GM18861 (cell line): ENCODE results near the gene NUSAP1.
"Not testable (repeated sequence)": the region's sequence is repeated elsewhere in the genome, so short reads cannot be mapped to it uniquely, and the experiment has no call there.

ENCODE experiments used
- ATAC-seq: cut with Tn5 transposase; IDR thresholded peaks from one replicate; pipeline ENCODE4 v1.9.1; 2021; ENCODE audit not compliant: unreplicated experiment

NUSAP1 gene

DNA sequence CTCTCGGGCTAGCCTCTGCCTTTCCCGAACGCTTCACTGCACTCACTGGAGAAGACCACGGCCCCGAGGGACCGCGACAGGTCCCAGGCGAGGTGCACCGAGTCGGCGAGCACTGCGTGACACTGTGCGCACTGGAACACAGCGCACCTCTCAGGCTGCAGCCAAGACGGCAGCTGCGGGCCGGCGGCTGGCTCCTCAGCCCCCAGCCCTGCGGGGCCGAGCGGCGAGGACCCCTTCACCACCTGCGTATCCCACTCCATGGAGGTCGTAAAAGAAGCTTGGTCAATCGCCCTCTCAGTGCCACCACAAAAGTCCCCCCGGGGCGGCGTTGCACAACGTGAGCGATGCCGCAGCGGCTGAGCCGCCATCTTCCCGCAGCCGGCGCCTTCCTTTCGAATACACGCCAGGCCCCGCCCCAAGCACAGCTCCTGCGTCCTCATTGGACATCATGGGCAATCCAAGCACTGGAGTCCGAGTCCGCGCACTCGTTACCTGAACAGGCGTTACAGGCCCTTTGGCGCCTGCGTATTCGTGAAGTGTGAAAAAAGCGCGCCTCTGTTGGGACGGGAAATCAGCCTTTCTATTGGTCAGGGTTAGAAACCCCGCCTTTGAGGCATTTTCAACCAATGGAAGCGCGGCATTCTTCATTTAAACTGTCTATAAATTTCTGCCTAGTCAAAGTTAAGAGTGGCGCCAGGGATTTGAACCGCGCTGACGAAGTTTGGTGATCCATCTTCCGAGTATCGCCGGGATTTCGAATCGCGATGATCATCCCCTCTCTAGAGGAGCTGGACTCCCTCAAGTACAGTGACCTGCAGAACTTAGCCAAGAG is at the start of gene NUSAP1, which contains the start of gene OIP5:
Gene NUSAP1 (plus strand): TSS at position 688 of the 832 bp plus-strand sequence. CDS start 77 bp downstream, at position 765.
Gene OIP5 (minus strand): TSS at position 398 of the 832 bp plus-strand sequence. CDS start 30 bp downstream, at position 368.
- ATAC-seq, result peak; percentile 76

DNA sequence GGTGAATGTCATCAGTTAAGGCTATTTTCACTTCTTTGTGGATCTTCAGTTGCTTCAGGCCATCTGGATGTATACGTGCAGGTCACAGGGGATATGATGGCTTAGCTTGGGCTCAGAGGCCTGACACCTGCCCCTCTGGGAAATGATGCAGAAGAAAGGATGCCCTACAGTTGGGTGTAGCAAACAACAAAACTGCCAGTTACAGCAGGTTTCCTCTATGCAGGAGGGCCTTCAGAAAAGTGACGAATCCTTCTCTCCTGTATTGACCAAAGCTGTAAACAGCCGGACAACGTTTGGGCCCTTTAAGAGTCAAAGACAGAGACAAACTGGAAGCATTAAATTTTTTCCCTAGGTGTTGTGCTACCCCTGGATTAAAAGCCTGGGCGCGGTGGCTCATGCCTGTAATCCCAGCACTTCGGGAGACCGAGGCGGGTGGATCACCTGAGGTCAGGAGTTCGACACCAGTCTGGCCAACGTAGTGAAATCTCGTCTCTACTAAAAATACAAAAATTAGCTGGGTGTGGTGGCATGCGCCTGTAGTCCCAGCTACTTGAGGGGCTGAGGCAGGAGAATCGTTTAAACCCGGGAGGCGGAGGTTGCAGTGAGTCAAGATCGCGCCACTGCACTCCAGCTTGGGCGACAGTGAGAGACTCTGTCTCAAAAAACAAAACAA is 49.6 kb upstream of the NUSAP1 start:
- ATAC-seq, result not testable (repeated sequence)

DNA sequence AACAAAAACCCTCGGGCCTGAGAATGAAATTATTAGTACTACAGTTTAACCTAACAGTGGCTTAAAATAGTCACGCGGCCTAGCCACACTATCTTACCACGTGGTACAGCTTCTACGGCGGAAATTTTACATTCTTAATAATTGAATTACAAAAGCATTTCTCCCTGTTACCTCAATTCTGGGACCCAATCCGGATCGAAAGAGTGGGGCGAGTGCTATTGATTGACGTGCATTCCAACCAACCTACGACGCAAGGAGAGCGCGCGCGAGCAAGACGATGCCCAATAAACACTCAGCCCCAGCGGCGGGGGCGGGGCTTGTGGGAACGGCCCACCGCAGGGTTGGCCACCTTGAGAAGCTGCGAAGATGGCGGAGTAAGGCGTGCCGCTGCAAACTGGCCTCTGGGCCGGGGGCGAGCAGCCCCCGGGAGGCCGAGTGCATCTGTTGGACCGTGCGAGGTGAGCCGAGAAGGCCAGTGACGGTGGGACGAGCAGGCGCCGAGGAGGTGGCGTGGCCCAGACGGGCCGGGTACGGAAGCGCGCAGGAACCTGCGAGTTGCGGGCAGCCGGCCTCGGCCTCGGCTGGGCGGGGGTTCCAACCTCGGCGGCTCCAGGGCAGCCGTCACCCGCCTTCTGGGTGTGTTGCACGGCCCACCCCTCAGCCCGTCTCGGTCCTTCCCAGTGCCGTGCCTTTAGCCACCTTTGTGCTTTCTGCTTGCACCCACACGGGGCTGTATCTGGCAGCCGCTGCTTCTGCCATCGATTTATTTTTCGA is 48.8 kb upstream of the NUSAP1 start:
- ATAC-seq, result peak; percentile 90

DNA sequence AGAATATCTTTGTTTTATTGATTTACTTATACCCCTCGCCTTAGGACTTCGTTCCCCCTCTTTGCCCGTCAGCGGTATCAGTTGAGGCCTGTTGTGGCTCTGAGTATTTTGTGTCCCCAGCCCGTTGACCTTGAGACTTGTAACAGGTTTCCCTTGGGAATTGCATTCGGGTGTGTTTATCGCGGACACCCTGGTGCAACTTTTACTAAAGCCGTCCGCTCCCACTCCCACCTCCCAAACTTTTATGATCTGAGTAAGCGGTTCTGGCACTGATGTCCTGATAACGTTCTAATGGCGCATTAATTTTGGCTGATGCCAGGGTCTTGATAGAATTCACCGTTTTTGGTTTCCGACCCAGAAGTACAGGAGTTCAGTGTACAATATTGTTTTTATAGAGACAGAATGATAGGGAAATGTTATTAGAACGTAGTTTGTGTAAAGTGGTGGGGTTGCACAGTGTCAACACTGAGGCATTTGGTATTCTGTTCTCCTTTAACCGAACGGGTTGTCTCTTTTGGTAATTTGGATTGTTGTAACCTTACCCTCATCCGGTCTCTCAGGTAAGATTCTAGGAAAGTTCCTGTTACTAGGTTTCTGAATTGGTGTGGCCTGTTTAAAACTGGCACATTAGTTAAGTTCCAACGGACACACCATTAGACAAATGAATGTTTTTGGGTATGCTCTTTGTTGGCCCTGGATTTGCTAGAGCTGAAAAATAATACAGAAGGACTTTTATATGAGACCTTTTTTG is 48.1 kb upstream of the NUSAP1 start:
- no peak for ATAC-seq

GRCh38 chr15:41285285-41285684 is 47.4 kb upstream of the NUSAP1 start:
- no peak for ATAC-seq

DNA sequence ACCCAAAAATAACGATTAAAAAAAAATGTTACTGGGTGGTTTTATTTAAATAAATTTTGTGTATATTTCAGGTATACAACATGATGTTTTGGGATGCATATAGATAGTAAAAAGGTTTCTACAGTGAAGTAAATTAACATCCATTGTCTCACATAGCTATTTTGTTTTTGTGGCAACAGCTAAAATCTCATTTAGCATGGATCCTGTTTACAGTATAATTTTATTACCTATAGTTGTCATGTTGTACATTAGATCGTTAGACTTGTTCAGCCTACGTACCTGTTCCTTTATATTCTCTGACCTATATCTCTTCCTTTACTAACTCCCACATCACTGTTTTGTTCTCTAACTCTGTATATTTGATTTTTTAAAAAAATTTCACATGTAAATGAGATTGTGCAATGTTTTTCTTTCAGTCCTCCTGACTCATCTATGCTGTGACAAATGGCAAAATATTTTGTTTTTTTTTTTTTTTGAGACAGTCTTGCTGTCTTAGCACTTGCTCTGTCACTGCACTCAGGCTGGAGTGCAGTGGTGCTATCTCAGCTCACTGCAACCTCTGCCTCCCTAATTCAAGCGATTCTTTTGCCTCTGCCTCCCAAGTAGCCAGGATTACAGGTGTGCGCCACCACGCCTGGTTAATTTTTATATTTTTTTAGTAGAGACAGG is 45.9 kb upstream of the NUSAP1 start:
- ATAC-seq, result no peak

- no peak for ATAC-seq
Observed at GRCh38 chr15:41288464-41288863, 44.2 kb upstream of the NUSAP1 start.

DNA sequence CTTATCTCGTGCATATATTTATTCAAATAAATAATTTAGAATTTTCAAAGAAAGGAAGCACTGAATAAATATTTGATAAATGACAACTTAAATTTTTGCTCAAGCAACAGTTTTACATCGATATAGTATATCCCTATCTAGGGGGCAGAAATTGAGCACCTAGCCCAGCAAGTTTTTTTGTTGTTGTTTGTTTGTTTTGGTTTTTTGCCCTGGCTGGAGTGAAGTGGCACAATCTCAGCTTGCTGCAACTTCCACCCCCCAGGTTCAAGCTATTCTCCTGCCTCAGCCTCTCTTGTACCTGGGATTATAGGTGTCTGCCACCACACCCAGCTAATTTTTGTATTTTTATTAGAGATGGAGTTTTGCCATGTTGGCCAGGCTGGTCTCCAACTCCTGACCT is 42.7 kb upstream of the NUSAP1 start:
- ATAC-seq, result no peak

DNA sequence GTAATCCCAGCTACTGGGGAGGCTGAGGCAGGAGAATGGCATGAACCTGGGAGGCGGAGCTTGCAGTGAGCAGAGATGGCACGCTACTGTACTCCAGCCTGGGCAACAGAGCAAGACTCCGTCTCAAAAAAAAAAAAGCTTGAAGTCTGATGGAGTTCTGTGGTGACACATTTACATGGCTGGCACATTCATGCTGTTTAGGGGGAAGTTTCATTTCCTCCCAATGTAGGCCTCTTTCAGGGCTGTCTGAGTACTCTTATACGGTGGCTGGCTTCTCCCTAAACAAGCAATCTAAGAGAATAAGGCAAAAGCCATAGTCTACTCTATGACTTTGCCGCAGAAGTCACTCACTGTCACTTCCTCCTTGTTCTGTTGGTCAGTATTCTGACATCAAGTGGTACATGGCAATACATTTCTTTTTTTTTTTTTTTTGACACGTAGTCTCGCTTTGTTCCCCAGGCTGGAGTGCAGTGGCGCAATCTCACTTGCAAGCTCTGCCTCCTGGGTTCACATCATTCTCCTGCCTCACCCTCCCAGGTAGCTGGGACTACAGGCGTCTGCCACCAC is 41.5 kb upstream of the NUSAP1 start:
- peak; percentile 70 for ATAC-seq

DNA sequence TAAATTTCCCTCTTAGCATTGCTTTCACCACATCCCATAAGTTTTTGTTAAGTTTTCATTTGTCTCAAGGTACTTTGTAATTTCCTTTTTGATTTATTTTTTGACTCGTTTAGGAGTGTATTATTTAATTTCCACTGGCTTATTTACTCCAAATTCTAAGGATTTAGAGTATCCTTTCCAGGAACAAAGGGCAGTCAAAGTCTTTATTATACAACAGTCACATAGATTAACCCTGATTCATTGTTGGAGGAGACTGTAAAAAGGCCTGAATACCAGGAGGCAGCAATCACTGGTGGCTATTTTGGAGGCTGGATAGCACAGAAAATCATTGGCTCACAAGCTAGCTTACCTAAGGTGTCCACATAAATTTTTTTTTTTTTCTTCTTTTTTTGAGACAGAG is 40.2 kb upstream of the NUSAP1 start:
- ATAC-seq, result no peak

GRCh38 chr15:41301139-41301538 is 31.5 kb upstream of the NUSAP1 start:
- not testable (repeated sequence) for ATAC-seq

DNA sequence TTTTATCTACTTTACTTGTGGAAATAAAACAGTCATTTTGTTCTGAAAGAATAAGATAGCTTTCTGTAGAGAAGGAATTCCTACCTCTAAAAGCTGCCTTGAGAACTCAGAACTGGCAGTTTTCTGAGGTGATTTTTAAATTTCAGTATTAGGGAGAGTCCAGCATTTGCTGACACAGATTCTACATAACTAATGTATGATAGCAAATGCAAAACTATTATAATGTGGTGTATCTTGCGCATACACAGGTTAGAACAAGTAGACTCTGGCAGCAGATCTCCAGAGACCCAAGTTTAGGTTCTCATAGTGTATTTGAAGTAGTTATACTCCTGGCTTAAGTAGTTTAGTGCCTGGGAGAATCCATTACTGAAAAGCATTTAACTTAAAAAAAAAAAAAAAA is 31.1 kb upstream of the NUSAP1 start:
- no peak for ATAC-seq

- no peak for ATAC-seq
Observed at GRCh38 chr15:41304149-41304770, 28.4 kb upstream of the NUSAP1 start.

DNA sequence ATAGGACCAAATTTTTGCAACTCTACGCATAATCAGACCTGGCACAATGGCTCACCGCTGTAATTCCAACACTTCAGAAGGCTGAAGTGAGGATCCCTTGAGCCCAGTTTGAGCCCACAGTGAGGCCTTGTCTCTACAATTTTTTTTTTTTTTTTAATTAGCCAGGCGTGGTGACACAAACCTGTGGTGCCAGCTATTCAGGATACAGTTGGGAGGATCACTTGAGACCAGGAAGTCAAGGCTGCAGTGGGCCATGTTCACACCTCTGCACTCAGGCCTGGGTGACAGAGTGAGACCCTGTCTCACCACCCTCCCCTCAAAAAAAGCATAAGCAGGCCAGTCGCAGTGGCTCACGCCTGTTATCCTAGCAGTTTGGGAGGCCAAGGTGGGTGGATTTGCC is 25.0 kb upstream of the NUSAP1 start:
- no peak for ATAC-seq

GRCh38 chr15:41309226-41309905 is 23.3 kb upstream of the NUSAP1 start:
- no peak for ATAC-seq

- ATAC-seq, result not testable (repeated sequence)
Observed at GRCh38 chr15:41320805-41321330, 11.8 kb upstream of the NUSAP1 start.

- no peak for ATAC-seq
Observed at GRCh38 chr15:41323611-41324010, 9.1 kb upstream of the NUSAP1 start.

DNA sequence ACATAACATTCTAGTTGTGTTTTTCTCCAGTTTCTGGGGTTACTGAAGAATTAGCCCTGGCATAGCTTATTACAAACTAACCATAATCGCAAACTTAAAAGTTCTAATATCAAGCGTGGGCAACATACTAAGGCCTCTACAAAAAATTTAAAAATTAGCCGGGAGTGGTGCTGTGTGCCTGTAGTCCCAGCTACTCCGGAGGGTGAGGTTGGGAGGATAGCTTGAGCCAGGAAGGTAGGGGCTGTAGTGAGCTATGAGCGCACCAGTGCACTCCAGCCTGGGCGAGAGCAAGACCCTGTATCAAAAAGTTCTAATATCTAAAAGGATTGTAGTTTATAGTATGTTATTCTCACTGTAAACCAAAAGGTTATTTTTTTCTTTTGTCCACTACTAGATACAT is 1.4 kb upstream of the NUSAP1 start:
- no peak for ATAC-seq

DNA sequence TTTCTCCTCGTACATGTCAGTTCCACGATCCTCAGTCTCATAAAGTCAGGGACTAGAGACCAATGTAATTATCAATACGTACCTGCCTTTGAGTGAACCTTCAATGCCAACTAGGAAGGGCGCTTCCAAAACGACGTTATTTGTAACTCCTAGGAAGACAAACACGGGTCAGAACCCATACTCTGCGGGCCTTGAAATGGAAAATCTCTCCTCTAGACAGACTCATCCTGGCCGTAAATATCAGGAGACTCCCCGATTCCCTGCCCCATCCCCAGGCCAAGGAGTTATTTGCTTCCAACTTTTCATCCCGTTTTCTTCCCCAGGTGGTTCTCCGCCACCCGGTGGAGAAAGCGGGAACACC is 868 bp upstream of the NUSAP1 start:
- no peak for ATAC-seq
